Activated gamma-delta T cell treated with anti-CD3 and anti-CD28 coated beads, Interleukin-2, amount 50 U/mL, for 16 hours (primary cell): Measurements from ENCODE around the gene MYOF.
"Not testable (repeated sequence)": the region's sequence is repeated elsewhere in the genome, so short reads cannot be mapped to it uniquely, and the experiment has no call there.

Experiments
- DNase-seq: peaks from one replicate; pipeline ENCODE4 v3.0.0-alpha.2; 2020; ENCODE audit warnings: low read depth

The MYOF gene

DNA sequence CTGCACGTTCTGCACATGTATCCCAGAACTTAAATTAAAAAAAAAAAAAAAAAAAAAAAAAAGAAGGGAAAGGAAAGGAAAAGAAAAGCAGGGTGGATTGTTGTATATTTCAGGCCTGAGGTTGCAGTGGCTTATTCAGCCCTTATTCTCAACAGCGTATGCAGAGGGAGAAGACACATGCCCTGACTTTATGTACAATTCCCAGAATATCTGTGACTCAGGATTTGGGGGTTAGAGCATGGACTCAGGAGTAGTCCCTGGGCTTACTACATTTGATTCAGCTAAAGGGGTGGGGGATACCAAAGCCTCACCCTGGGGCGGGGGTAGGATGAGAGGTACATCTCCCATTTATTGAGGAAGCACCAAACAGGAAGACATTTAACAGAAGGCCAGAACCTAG, 137.4 kb downstream of the MYOF start:
- no peak for DNase-seq

DNA sequence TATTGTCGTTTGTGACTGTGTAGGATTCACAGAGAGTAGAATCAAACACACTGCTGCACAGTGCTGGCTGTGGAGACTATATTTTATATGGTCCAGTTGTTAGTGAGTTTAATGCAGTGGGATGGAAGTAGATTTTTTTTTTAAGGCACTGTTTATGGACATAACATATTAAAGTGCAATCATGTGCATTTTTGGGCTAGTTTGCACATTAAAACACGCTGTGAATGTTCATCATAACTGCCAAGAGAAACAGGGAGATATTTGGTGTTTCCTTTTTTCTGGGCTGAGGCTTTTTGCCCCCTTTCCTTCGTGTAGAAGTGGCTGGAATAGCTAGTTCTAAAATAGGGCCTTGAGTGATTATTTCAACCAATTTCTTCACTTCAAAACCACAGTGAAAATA, 139.2 kb downstream of the MYOF start:
- no peak for DNase-seq

DNA sequence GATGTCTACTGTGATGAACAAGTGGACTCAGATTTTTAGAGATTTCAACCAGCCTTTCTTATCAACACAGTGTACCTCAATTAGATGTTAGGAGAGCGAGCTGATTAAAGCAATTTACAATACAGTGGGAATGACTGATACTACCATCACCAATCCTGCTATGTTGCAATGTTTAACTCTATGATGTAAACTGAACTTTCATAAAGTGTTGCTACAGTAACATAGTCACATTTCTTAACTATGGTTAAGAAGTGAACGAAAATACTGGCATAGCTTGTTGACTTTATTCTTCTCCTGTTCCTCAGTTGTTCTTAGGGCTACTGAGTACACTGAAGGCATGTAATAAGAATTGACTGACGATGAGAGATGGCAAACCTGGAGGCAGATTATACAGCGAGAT, 139.8 kb downstream of the MYOF start:
- no peak for DNase-seq

- DNase-seq, result no peak
These were observed 144.8 kb downstream of the MYOF start for GRCh38 chr10:93337309-93337721.

GRCh38 chr10:93336678-93337077, 145.5 kb downstream of the MYOF start:
- no peak for DNase-seq

GRCh38 chr10:93336110-93336509, 146.0 kb downstream of the MYOF start:
- DNase-seq, result no peak

DNA sequence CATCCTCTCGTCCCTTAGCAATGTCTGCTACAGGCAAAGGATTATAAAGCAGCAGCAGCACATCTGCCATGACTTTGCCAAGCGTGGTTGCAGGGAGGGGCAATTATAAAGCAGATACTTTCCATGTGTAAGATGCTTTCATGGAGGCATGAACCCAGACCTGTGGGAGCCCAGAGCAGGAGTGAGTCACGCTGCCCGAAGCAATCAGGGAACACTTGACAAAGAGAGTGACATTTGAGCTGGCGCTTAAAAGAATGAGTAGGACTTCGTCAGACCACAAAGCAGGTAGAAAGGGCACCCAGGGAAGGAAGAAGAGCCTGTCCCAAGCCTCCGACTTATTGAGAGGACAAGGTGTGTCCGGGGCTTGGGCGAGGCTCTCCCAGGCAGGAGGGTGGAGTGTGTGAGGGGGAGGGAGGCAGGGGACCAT, 147.2 kb downstream of the MYOF start:
- no peak for DNase-seq

DNA sequence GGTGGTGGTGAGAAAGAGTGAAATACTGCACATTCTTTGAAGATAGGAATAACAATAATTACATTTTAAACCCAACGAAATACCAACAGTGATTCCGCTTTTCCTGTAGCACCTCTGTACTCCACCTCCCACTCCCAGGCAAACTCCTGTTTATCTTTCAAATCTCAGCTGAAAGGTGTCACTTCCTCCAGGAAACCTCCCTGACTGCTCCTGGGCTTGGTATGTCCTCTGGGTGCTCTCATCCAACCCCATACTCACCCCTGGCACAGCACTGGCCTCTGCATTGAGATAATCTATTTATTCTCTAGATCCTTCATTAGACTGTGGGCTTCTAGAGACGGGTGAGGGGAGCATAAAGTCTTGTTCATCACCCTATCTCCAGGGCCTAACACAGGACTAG, 148.0 kb downstream of the MYOF start:
- DNase-seq, result no peak

- no peak for DNase-seq
These were observed 148.7 kb downstream of the MYOF start for GRCh38 chr10:93333278-93333978.

DNA sequence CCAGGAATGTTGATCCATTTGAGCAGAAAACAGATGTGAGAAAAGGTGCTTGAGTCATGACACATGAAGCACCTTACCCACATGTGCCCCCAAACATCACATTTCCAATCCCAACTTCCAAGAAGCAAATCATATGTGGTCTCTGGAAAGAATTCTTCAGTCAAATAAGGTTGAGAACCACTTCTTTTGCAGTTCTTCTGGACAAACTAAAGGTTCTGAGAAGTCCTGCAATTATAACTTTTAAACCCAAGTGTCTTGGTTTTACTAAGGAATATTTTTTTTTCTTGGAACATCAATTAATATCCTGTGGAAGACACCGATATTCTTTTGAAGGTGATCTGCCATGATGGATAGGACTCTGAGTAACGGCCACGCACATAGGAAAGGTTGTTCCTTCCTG, 151.3 kb downstream of the MYOF start:
- no peak for DNase-seq

GRCh38 chr10:93319896-93320295, 162.2 kb downstream of the MYOF start:
- no peak for DNase-seq

- no peak for DNase-seq
These were observed 163.0 kb downstream of the MYOF start for GRCh38 chr10:93319096-93319495.

- DNase-seq, result no peak
These were observed 166.9 kb downstream of the MYOF start for GRCh38 chr10:93315246-93315645.

DNA sequence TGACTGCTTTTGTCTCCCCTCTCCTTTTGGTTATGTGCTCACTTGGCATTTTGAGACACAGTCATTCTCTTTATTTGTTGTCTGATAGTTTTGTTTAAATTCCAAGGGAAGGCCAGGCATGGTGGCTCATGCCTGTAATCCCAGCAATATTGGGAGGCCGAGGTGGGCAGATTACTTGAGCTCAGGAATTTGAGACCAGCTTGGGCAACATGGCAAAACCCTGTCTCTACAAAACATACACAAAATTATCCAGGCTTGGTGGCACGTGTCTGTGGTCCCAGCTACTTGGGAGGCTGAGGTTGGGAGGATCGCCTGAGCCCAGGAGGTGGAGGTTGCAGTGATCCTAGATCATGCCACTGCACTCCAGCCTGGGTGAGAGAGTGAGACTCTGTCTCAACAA, 167.5 kb downstream of the MYOF start:
- not testable (repeated sequence) for DNase-seq

- no peak for DNase-seq
These were observed 168.3 kb downstream of the MYOF start for GRCh38 chr10:93313798-93314197.

- no peak for DNase-seq
These were observed 173.1 kb downstream of the MYOF start for GRCh38 chr10:93309062-93309461.

DNA sequence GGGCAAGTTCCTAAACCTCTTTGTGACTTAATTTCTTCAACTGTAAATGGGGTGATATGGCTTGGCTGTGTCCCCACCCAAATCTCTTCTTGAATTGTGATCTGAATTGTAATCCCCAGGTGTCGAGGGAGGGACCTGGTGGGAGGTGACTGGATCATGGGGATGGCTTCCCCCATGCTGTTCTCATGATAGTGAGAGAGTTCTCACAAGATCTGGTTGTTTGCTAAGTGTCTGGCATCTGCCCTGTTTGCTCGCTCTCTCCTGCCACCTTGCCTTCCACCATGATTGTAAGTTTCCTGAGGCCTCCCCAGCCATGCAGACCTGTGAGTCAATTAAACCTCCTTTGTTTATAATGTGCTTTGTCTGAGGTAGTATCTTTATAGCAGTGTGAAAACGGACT, 177.0 kb downstream of the MYOF start:
- DNase-seq, result no peak

GRCh38 chr10:93300981-93301380, 181.2 kb downstream of the MYOF start:
- DNase-seq, result no peak

- no peak for DNase-seq
These were observed 181.7 kb downstream of the MYOF start for GRCh38 chr10:93300288-93300917.

DNA sequence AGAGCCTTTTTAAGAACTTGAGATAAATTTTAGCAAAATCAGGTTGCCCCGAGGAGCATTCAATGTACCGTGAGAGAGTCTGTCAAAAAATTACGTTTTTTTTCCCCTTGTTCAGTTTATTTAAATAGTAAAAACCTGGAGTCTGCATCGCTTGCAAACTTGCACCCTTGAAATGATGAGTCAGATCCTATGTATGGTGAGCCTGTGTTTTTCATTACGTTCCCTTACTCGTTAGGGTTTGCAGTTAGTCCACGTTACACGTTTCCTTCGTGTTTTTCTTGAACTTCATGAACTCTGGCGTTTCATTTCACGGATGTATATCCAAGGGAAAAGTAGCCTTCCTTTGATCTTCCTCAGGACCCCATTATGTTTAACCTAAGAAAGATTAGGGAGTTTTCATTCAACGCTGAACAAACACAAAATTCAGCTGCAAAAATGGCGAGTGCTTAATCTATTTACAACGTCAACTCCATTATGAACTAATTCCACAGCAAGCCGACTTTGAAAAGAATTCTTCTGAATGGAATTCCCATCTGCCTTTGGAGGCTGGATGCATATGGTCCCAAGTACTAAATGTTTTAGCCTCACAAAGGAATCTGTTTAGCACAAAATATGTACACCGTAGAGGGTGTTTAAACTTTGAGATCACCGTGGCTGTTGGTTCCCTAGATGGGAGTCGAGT, 182.4 kb downstream of the MYOF start:
- DNase-seq, result no peak

DNA sequence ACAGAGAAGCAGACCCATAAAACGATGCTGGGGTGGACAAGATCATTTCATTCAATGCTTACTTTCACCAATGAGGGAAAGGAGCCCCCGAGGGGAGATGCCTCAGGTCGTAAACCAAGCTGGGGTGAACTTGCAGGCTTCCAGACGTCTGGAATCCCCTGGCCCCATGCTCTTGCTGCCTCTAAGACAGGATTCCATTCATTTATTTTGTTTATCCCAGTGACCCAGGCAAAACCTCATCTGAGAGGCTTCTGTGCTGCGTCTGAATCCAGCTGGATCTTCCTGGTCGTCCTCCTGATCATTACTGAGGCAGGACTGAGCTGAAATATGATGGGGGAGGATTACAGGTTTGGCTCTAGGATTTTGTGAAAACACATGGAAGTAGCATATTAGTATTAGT, 182.9 kb downstream of the MYOF start:
- no peak for DNase-seq

GRCh38 chr10:93296151-93296550, 186.0 kb downstream of the MYOF start:
- no peak for DNase-seq

DNA sequence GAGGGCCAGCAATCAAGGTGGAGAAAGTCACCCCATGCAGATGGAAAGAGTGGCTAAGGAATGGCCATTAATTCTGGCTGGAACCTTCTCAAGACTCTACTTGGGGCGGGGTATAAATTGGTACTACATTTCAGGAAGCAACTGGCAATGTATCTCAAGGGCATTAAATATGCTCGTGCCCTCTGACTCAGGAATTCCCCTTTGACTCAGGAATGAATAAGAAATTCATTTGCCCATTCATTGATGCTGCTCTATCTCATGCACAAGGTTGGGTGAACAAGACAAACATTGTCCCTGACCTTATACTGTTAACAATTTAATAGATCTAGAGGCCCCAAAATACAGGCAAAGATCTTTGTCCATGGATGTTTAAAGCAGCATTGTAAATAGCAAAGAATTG, 188.1 kb downstream of the MYOF start:
- DNase-seq, result no peak
